ENCODE results near the gene SCIN.

GRCh38 chr7:12695965-12696364 lies 125.4 kb downstream of the SCIN start:
- no peak for TF ChIP-seq POLR2AphosphoS5 (IDR thresholded peaks at IDR 0.05; ENCODE audit: low read depth, low read length)
- no peak for TF ChIP-seq REST (IDR thresholded peaks at IDR 0.05; ENCODE audit: insufficient read depth in 1 of 2, low read depth in 2 of 2, low read length in 2 of 2)
